Natural killer cell treated with Interleukin-12 subunit alpha and Interleukin-12 subunit beta and Interleukin-15 and Interleukin-18, amount 100 ng/mL, for 72 hours (primary cell): ENCODE data around the gene SAMD7. TPM values are rescaled to one million over a fixed set of nuclear protein-coding genes. Genes with fewer than 3 reads are reported as not detected.

Source experiments
- ATAC-seq, 2 donors: fragments of 150-1000 bp; cut with Tn5 transposase in 1 of 2; sonication (Bioruptor Pico), chemical (Tn5 transposase) in 1 of 2; 2 replicates each; pipeline ENCODE4 v1.10.0; 2021
- DNase-seq: peaks from one replicate; pipeline ENCODE4 v3.0.0; 2022; ENCODE audit warnings: low spot score
- H3K27ac Mint-ChIP-seq, 2 donors: 1 replicate in 1 of 2; 2 replicates in 1 of 2; pipeline ENCODE4 v1.8.0; 2022; ENCODE audit warnings: mixed read lengths in 2 of 2, mild to moderate bottlenecking in 1 of 2, moderate library complexity in 1 of 2
- H3K27me3 Mint-ChIP-seq, 2 donors: 1 replicate in 1 of 2; 2 replicates in 1 of 2; pipeline ENCODE4 v1.8.0; 2022; ENCODE audit warnings: mixed read lengths in 2 of 2
- H3K36me3 Mint-ChIP-seq: one replicate; pipeline ENCODE4 v1.8.0; 2022; ENCODE audit warnings: mixed read lengths
- H3K4me1 Mint-ChIP-seq, 2 donors: 1 replicate in 1 of 2; 2 replicates in 1 of 2; pipeline ENCODE4 v1.8.0; 2022; ENCODE audit warnings: low read depth in 2 of 2, mixed read lengths in 2 of 2, mild to moderate bottlenecking in 1 of 2
- H3K4me3 Mint-ChIP-seq: one replicate; pipeline ENCODE4 v1.8.0; 2022; ENCODE audit warnings: mixed read lengths
- H3K9me3 Mint-ChIP-seq: 2 replicates; pipeline ENCODE4 v1.8.0; 2022; ENCODE audit warnings: mixed read lengths
- total RNA-seq, 2 donors: library from RNA; stranded (reverse); gene quantifications; one replicate each; pipeline ENCODE4 v1.2.3, GENCODE V29; 2022

The SAMD7 gene
- total RNA-seq, 2 donors from 2014 or later, result not detected

DNA sequence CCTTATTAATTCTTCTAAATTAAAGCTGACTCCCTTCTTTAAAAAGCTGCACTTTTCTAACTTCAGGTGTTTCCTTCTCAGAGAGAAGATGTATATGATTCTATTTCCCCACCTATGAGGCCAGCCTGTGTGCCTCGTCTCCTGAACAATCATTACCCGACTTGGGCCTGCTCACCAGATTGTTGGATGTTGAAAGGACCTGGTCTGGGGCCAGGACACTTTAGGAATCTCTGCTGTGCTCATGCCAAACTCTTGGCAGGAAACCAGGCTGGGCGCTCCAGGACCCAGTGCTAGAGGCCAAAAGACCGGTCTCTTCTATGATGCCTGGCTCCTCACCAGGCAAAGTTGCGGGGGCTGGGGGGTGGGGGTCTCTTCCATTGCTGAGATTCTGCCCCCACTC lies 24.7 kb upstream of the SAMD7 start:
- H3K9me3 Mint-ChIP-seq, result no peaks in the 10 kb centered on the region
- H3K4me3 Mint-ChIP-seq, result no peak overlapping the region
- H3K27me3 Mint-ChIP-seq, result peaks cover 4 to 12% of the 10 kb centered on the region in 2 donors
- no peak overlapping the region for H3K27ac Mint-ChIP-seq
- DNase-seq, result no peak
- H3K4me1 Mint-ChIP-seq, result no peaks in the 10 kb centered on the region
- ATAC-seq, result no peak
- no peaks in the 10 kb centered on the region for H3K36me3 Mint-ChIP-seq

DNA sequence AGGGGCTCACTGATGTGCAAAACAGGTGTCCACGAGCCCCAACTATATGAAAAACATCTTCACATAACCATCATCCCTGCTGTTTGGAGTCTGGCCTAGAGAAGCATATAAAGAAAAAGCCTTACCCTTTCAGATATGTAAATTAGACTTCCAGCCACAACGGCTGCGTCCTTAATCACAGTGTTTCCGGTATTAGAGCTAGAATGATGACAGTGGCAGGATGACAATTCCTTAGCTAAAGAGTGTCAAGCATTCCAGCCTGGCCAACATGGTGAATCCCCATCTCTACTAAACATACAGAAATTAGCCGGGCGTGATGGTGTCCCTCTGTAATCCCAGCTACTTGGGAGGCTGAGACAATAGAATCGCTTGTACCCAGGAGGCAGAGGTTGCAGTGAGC lies 19.5 kb upstream of the SAMD7 start:
- peaks cover 0 to 5% of the 10 kb centered on the region in 2 donors for H3K27me3 Mint-ChIP-seq
- no peak overlapping the region for H3K27ac Mint-ChIP-seq
- no peak for DNase-seq
- no peaks in the 10 kb centered on the region for H3K36me3 Mint-ChIP-seq
- no peak for ATAC-seq
- H3K4me1 Mint-ChIP-seq, result no peaks in the 10 kb centered on the region
- no peak overlapping the region for H3K4me3 Mint-ChIP-seq
- no peaks in the 10 kb centered on the region for H3K9me3 Mint-ChIP-seq

DNA sequence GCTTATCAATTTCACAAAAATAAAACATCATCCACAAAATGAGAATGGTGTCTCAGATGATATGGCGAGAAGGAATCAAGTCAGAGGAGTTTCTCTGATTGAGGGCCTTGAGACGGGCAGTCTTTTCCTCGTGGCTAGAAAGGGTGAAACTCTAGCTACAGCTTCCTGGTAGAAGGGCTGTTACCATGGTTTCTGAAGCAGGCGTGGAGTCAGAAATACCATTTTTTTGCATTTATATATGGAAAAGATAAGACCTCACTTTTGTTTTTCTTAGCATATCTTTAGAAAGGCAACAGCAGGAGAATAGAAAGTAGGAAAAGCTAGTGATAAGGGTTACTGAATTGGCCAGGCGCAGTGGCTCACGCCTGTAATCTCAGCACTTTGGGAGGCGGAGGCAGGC lies 17.3 kb upstream of the SAMD7 start:
- H3K4me3 Mint-ChIP-seq, result no peak overlapping the region
- H3K36me3 Mint-ChIP-seq, result no peaks in the 10 kb centered on the region
- H3K27me3 Mint-ChIP-seq, result peaks cover 0 to 5% of the 10 kb centered on the region in 2 donors
- no peak overlapping the region for H3K27ac Mint-ChIP-seq
- ATAC-seq, result no peak
- H3K9me3 Mint-ChIP-seq, result no peaks in the 10 kb centered on the region
- no peaks in the 10 kb centered on the region for H3K4me1 Mint-ChIP-seq
- DNase-seq, result no peak

DNA sequence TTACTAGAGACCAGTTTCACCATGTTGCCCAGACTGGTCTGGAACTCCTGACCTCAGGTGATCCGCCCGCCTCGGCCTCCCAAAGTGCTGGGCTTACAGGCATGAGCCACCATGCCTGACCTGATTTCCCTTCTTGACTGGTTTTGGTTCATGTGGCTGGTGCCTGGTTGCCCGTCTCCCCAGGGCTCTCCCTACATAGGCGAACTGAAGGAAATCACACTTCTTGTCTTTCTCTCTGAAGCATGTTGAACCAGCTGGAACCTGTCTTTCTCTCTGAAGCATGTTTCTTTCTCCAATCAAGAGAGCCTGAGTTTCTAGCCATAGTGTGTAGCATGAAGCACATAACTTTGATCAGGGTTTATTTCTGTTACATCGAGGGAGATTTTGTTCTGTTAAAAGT lies 16.3 kb upstream of the SAMD7 start:
- no peak overlapping the region for H3K27ac Mint-ChIP-seq
- H3K27me3 Mint-ChIP-seq, result peaks cover 0 to 5% of the 10 kb centered on the region in 2 donors
- ATAC-seq, result no peak

DNA sequence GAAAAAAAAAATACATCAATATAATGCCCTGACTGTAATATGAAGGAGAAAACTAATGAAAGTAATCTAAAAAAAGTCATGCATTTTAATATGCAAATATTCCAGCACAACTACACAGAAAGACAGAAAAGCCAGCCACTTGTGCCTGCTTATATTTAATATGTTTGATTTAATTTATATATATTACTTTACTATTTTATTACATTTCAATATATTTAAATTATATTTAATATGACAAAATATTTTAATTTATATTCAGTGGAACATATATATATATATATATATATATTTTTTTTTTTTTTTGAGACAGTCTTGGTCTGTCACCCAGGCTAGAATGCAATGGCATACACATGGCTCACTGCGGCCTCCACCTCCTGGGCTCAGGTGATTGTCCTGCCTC lies 14.1 kb upstream of the SAMD7 start:
- no peak for DNase-seq
- peaks cover 5 to 8% of the 10 kb centered on the region in 2 donors for H3K27me3 Mint-ChIP-seq
- H3K27ac Mint-ChIP-seq, result no peak overlapping the region
- no peak for ATAC-seq
- no peaks in the 10 kb centered on the region for H3K4me1 Mint-ChIP-seq
- peaks cover 13% of the 10 kb centered on the region for H3K36me3 Mint-ChIP-seq
- H3K9me3 Mint-ChIP-seq, result no peaks in the 10 kb centered on the region
- no peak overlapping the region for H3K4me3 Mint-ChIP-seq

More for the DNA sequence above, 16.3 kb upstream of the SAMD7 start:
- Mint-ChIP-seq H3K4me1 (no peaks in the 10 kb centered on the region), H3K36me3 (no peaks in the 10 kb centered on the region), H3K4me3 (no peak overlapping the region), H3K9me3 (no peaks in the 10 kb centered on the region)
- no peak for DNase-seq

DNA sequence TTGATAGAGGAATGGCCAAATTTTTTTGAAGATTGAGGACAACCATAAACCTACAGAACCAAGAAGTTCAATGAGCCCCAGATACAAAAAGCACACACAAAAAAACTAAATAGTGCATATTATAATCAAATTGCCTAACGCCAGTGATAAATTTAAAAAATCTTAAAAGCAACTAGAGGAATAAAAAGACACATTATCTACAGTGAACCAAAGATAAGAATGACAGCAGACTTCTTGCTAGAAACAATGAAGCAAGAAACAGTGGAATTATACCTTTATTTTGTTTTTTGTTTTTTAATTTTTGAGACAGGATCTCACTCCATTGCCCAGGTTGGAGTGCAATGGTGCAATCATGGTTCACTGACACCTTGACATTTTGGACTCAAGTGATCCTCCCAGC lies 9.9 kb upstream of the SAMD7 start:
- peaks cover 4 to 15% of the 10 kb centered on the region in 2 donors for H3K27me3 Mint-ChIP-seq
- ATAC-seq (no peak), DNase-seq (no peak)
- H3K36me3 Mint-ChIP-seq, result peaks cover 13% of the 10 kb centered on the region
- no peaks in the 10 kb centered on the region for H3K9me3 Mint-ChIP-seq
- no peak overlapping the region for H3K4me3 Mint-ChIP-seq
- H3K27ac Mint-ChIP-seq, result no peak overlapping the region
- H3K4me1 Mint-ChIP-seq, result no peaks in the 10 kb centered on the region

DNA sequence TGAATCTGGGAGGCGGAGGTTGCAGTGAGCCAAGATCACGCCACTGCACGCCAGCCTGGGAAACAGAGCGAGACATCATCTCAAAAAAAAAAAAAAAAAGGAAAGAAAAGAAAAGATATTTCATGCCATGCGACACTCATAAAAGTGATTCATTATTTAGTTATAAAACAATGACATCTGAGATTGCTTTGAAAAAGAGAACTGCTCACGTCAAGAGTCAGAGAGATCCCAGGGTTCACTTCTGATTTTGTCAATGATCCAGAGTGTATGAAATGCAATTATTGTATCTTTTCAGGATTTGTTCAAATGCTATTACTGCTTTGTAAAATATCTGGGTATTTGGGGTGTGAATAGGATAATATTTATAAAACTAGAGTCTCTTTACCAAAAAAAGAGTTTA lies 6.0 kb upstream of the SAMD7 start:
- no peak for DNase-seq
- Mint-ChIP-seq H3K27me3 (peaks cover 11 to 22% of the 10 kb centered on the region in 2 donors), H3K27ac (no peak overlapping the region), H3K9me3 (no peaks in the 10 kb centered on the region), H3K4me3 (no peak overlapping the region), H3K4me1 (no peaks in the 10 kb centered on the region), H3K36me3 (peaks cover 11% of the 10 kb centered on the region)
- no peak for ATAC-seq

DNA sequence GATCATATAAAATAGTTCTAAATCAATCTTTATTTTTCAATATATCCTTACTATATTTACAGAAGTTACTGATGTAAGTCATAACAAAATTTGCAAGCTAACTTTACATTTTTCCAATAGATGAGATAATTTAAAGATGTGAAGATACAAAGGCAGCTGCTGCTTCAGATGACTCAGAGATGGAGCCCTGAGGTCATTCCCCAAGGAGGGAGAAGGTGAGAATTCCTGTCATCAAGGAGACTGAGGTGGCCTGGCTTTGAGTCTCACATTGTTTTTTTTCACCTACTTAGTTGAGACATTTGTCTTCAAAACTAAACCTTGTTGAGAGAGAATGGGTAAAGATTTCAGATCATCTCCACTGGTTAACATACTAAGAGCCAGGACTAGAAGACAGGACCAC lies 3.9 kb upstream of the SAMD7 start:
- Mint-ChIP-seq H3K4me3 (no peak overlapping the region), H3K4me1 (no peaks in the 10 kb centered on the region), H3K36me3 (no peaks in the 10 kb centered on the region), H3K27me3 (peaks cover 11 to 15% of the 10 kb centered on the region in 2 donors), H3K9me3 (no peaks in the 10 kb centered on the region), H3K27ac (no peak overlapping the region)
- no peak for DNase-seq
- no peak for ATAC-seq

DNA sequence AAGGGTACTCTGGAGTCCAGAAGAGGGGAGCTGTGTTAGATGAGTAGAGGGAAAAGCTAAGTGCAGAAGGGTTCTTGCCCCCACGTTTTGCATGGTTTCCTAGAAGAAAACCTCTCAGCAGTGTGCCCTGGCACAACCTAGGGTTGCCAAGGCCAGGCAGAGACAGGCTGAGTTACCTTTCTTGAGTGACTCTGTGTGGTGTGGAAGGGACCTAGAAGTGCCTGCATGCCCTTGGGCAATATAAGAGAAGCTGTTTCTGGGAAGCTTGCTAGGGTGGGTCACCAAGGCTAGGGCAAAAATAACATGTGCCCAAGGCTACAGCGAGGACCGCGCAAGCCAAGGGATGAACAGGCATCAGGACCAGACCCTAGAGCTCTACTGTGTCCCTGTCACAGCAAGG lies 3.4 kb upstream of the SAMD7 start:
- no peaks in the 10 kb centered on the region for H3K9me3 Mint-ChIP-seq

DNA sequence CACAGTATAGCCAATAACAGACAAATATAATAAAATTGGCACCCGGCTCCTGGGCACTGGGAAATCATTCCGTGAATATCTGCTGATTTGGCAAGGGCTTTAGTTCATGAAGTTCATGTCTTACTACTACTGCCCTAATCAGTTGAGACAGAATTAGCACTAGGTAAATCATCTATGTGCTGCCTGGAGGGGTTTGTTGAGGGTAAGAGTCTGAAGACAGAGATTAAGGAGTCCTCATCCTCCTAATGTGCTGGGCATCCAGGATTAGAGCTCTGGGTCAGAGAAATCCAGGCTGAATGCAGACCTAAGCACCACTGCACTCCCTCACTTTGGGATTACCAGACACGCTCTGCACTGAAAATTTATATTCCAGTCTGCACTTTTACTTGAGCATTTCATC lies 2.0 kb downstream of the SAMD7 start:
- DNase-seq, result no peak
- Mint-ChIP-seq H3K36me3 (no peaks in the 10 kb centered on the region), H3K9me3 (no peaks in the 10 kb centered on the region), H3K27ac (no peak overlapping the region), H3K4me3 (no peak overlapping the region), H3K27me3 (peaks cover 0 to 3% of the 10 kb centered on the region in 2 donors), H3K4me1 (no peaks in the 10 kb centered on the region)
- no peak for ATAC-seq

More for the DNA sequence above, 3.4 kb upstream of the SAMD7 start:
- H3K27ac Mint-ChIP-seq, result no peak overlapping the region
- no peaks in the 10 kb centered on the region for H3K4me1 Mint-ChIP-seq
- ATAC-seq (peak in 1 of 2 donors; percentile 59), DNase-seq (no peak)
- H3K36me3 Mint-ChIP-seq, result no peaks in the 10 kb centered on the region
- peaks cover 11 to 15% of the 10 kb centered on the region in 2 donors for H3K27me3 Mint-ChIP-seq
- no peak overlapping the region for H3K4me3 Mint-ChIP-seq

DNA sequence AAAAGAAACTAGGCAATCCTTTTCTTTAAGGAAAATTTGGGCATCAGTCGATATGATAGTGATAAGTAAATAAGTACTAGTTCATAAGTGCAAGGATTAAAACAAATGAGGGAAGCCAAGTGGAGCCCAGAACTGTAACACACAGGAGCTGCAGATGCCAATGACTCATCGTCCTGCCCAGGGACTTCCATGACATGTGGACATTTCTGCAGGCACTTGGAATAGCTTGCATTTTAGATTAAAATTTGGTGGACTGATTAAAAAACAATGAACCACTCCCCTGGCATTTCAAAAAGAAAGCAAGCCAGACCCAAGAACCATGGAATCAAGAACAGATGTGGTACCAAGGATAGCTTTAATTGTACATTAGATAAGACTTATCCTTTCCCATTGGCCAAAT lies 2.9 kb downstream of the SAMD7 start:
- Mint-ChIP-seq H3K4me3 (no peak overlapping the region), H3K36me3 (no peaks in the 10 kb centered on the region), H3K9me3 (no peaks in the 10 kb centered on the region), H3K27ac (no peak overlapping the region), H3K4me1 (no peaks in the 10 kb centered on the region), H3K27me3 (peaks cover 0 to 2% of the 10 kb centered on the region in 2 donors)
- ATAC-seq, result no peak
- no peak for DNase-seq

DNA sequence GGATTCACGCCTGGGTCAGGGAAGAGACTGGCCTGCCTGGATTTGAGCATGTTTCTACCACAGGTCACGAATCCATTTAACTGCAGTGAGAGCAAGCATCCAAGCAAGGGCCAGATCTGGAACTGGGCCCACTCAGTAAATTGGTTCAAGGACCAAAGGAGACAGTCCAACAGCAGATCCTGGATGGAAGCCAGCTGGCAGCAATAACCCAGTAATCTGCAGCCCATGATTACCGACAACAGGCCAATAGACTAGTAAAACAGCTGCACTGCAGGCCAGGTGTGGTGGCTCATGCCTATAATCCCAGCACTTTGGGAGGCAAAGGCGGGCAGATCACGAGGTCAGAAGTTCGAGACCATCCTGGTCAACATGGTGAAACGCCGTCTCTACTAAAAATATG lies 11.8 kb downstream of the SAMD7 start:
- Mint-ChIP-seq H3K27ac (no peak overlapping the region), H3K36me3 (no peaks in the 10 kb centered on the region), H3K4me1 (no peaks in the 10 kb centered on the region), H3K9me3 (no peaks in the 10 kb centered on the region), H3K27me3 (peaks cover 15 to 17% of the 10 kb centered on the region in 2 donors), H3K4me3 (no peak overlapping the region)
- ATAC-seq (no peak), DNase-seq (no peak)

DNA sequence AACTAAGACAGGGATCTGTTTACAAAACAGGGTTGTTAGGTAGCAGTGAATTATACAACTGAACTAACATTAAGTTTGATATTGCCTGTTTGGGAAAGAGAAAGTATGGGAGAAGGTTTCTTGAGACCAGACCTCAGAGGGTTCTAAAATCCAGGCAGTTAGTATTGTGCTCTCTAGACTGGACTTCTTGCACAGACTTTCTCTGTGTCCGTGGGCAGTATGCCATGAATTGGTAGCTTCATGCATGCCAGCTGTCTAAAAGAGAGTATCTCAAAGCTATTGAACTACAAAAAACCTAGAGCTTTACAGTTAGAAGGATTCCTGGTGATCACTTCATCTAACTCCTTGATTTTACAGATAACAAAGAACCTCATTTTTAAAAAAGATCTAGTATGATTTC lies 12.5 kb downstream of the SAMD7 start:
- DNase-seq, result no peak
- Mint-ChIP-seq H3K9me3 (no peaks in the 10 kb centered on the region), H3K4me1 (no peaks in the 10 kb centered on the region), H3K4me3 (no peak overlapping the region), H3K36me3 (no peaks in the 10 kb centered on the region), H3K27ac (no peak overlapping the region), H3K27me3 (peaks cover 15 to 17% of the 10 kb centered on the region in 2 donors)
- ATAC-seq, result no peak

DNA sequence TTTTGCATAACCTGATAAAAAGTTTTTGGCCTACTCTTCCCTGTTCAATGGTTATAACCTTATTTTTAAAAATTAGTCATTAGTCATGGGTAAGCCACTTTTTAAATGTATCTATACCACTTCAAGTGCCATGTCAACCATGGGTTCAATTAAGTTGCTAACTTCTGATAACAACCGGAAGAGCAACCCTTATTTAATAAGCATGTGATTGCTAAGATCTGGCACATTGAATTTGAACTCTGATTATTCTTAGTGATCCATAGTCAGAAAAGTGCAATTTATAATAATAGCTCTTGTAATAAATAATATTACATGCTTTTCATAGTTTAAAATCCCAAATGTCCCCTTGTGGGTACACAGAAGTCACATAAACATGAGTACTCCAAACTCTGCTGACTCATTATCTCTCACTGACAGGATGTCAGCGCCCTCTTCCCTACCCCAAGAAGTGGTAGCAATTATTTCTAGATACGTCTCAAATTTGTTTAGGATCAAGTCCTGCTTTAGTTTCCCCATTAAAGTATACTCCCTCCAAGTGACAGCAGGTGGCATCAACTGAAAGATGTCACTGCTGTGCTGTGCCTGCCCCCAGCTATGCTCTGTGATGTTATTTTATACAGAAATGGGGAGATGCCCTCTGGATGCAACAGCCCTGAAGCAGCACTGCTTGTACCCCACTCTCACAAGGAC lies 18.6 kb downstream of the SAMD7 start:
- H3K27ac Mint-ChIP-seq, result no peak overlapping the region
- H3K4me1 Mint-ChIP-seq, result no peaks in the 10 kb centered on the region
- no peaks in the 10 kb centered on the region for H3K9me3 Mint-ChIP-seq
- H3K36me3 Mint-ChIP-seq, result no peaks in the 10 kb centered on the region
- H3K27me3 Mint-ChIP-seq, result peaks cover 19 to 24% of the 10 kb centered on the region in 2 donors
- no peak overlapping the region for H3K4me3 Mint-ChIP-seq
- ATAC-seq (no peak), DNase-seq (no peak)

DNA sequence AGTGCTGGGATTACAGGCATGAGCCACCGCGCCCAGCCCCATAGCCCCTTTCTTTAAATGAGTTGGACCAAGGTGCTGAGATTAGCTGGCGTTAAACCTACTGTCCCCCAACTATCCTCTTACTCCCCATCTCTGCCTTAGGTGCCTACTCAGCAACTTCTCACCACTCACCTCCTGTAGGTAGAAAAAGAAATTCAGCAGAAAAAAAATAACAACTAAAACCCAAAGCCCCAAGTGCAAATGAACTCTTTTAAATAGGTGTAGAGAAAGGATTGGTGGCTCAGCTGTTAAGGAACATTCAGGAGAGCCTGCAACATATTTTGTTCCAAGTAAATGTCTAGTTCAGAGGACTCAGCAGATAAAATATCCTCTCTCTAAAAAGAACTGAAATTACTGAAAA lies 19.5 kb downstream of the SAMD7 start:
- Mint-ChIP-seq H3K36me3 (no peaks in the 10 kb centered on the region), H3K4me3 (no peak overlapping the region), H3K9me3 (no peaks in the 10 kb centered on the region), H3K27me3 (peaks cover 23 to 33% of the 10 kb centered on the region in 2 donors), H3K27ac (no peak overlapping the region), H3K4me1 (no peaks in the 10 kb centered on the region)
- DNase-seq (no peak), ATAC-seq (no peak)
